ENCODE measurements around the gene ZFAND5. TPM values are rescaled to one million over a fixed set of nuclear protein-coding genes. Genes with fewer than 3 reads are reported as not detected.

The ZFAND5 gene
- polyA plus RNA-seq, 12 donors = 113 to 255 (median 168) TPM

GRCh38 chr9:72365525-72366256, 683 bp upstream of the ZFAND5 start:
- peak; percentile 87 for DNase-seq

DNA sequence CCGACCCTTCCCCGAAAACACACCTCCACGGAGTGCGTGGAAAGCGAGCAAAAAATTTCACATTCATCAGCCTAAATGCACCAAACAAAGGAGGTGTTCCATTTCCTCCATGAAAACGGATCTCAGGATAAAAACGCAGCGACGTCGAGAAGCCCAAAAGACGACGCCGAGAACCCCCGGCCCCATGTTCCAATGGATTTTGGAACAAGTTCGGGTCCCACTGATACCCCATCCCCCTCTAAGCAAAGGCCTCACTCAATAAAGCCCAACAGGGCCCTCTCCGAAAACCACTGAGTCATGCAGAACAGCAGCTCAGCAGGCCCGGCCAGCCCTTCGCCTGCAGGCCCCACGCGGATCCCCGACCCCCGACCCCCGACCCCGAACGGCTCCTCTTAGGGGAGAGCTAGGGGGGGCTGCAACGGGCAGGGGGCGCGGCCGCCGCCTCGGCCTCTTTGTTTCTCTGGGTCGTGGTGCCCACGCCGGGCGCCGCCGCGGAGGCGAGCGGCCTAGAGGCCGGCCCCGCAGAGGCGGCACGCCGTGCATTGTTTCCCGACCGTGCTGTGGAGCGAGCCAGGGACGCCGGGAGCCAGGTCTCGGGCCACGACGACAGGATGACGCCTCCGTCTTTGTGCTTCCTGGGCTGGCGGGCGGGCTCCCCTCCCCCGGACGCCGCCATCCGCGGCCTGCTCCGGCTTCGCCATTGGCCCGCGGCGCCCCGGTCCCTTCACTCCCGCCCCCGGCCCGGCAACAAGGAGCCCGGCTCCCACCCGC, 915 bp downstream of the ZFAND5 start:
- DNase-seq = peak; percentile 65

GRCh38 chr9:72363236-72363635, 1.8 kb downstream of the ZFAND5 start:
- no peak for DNase-seq

- peak; percentile 71 for DNase-seq
Observed at GRCh38 chr9:72362680-72363139, 2.3 kb downstream of the ZFAND5 start.

- no peak for DNase-seq
Observed at GRCh38 chr9:72362118-72362531, 2.9 kb downstream of the ZFAND5 start.

- DNase-seq = no peak
Observed at GRCh38 chr9:72361217-72361616, 3.8 kb downstream of the ZFAND5 start.

GRCh38 chr9:72360324-72360723, 4.7 kb downstream of the ZFAND5 start:
- no peak for DNase-seq

- DNase-seq = peak; percentile 76
Observed at GRCh38 chr9:72356041-72356582, 8.9 kb downstream of the ZFAND5 start.

DNA sequence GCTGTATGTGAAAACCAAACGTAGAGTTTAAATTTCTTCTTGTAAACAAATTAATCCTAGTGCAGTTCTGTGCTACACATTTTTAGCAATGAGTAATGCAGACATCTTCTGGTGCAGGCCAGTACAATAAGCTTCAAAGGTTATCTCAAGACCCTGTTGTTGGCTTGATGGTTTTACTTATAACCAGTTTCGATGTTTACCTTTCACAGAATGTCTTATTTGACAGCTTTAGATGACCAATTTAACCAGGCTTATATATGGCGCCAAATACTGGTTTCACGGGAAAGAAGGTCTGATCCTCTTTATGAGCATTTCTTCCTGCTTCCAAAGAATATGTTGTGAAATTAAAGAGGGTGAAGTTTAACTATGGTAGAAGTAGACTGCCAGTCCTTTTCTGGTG, 9.9 kb downstream of the ZFAND5 start:
- no peak for DNase-seq

DNA sequence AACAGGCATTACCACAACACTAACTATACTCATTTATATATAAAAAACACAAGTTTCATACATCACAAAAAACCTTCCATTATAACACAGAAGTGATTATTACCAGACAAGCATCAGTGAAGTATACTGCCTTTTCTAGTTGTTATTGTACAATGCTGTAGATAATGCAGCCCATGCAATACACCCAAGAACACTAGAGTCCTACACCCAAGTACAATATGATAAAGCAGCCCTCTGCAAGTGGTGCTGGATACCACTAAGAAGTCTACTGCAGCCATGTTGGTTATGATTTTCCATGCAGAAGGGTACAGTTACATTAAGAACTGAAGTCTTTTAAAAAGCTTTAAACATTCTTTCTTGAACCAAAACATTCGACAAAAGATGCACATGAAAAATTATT, 10.3 kb downstream of the ZFAND5 start:
- no peak for DNase-seq

DNA sequence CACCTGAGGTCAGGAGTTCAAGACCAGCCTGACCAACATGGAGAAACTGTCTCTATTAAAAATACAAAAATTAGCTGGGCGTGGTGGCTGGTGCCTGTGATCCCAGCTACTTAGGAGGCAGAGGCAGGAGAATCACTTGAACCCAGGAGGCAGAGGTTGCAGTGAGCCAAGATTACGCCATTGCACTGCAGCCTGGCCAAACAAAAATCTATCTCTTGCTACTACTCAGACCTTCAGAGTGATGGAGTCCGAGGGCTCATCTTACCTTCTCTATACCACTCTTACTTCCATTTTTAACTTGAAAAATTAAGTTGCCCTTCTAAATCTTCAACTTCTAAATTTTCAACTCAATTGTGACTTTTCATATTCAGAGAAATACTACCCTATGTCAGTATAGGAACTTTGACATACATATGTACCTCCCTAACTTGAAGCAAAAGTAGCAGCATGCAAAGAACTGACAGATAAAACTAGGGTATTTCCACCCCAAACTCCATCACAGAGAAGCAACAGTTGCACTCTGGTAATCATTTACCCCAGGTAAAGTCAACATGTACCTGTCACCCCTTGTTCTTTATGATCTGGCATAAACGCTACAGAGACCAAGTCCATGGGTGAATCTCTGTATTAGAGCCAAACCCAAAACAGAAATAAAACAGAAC, 11.4 kb downstream of the ZFAND5 start:
- no peak for DNase-seq

DNA sequence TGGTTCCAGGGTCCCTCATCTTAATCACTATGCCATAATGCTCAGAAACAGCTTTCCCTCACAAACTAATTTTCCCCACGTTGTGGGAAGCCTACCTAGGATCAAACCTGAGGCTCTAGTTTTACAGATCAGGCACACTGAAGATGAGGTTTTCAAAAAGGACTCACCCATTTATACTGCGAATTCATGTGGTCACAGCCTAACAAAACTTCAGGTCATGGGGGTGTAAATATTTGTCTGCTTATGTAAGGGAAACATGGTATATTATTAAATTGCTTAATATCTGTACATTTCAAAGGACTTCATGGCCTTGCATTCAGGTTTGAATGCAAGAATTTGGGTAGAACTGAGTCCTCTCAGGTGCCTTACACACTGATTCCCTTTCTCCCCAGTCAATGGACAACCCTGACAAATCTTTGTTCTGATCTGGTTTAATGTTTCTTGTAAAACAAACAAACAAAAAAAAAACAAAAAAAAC, 12.1 kb downstream of the ZFAND5 start:
- no peak for DNase-seq

GRCh38 chr9:72351538-72352453, 13.2 kb downstream of the ZFAND5 start:
- no peak for DNase-seq

GRCh38 chr9:72349911-72350310, 15.1 kb downstream of the ZFAND5 start:
- DNase-seq = no peak

GRCh38 chr9:72349240-72349639, 15.8 kb downstream of the ZFAND5 start:
- no peak for DNase-seq

DNA sequence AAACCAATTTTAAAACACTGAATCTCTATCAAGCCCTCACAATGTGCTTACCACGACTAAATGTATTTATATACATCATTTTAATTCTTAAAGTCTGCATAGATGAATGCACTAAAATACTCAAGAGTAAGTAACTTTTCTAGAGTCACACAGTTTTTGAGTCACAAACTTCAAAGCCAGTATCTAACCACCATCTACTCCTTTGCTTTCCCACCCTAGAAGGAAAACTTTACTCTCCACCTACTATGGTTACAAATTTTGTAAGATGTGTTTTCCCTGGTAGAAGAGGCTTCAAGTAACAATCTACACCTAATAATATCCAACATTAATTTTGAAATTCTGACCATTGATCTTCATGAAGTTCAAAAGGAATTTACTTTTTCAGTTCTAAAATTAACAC, 18.7 kb downstream of the ZFAND5 start:
- no peak for DNase-seq

GRCh38 chr9:72338631-72339030, 26.4 kb downstream of the ZFAND5 start:
- DNase-seq = no peak

DNA sequence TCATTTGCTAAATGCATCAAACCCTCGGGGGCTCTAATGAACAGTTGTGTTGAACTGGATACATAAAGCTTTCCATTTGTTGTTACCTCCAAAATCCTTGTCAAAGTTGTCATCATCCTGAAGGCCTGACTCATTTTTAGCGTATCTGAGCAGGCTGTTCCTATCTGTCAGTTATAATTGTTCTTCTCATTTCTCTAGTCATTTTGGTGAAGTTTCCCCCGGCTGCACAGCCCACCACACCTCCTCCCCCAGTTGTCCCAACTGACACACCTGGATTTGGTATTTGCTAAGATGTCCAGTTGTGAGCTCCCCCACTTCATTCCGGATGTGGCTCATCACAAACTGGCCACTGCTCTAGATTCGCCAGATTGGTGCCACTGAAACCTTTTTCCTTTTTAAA, 27.7 kb downstream of the ZFAND5 start:
- no peak for DNase-seq

DNA sequence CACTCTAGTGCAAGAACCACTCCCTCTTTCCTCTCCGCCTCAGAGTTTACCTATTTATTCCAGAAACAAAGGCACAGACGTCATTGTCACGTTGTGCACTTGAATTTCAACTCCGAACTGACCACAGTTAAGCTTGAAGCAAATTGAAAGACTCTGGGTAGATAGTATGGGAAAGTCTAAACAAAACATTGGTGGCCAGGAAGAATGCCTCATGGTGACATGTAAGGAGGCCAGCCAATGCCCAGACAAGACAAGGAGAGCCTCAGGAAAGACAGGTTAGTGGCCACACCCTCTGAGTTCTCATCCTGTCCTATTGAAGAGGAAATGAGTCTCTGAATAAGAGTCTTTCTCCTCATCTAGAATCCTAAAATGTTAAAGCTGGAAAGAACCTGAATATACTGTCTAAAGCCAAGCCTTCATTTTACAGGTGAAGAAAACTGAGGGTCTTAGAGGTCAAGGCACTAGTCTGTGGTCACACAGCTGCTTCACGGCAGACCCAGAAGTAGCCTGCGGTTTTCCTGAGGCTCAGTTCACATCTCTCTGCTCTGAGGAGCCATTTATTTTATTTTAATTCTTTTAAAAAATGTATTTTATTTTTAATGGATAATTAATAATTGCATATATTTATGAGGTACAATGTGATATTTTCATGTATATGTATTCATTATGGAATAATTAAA, 30.2 kb downstream of the ZFAND5 start:
- no peak for DNase-seq

GRCh38 chr9:72333709-72334108, 31.3 kb downstream of the ZFAND5 start:
- DNase-seq = no peak

DNA sequence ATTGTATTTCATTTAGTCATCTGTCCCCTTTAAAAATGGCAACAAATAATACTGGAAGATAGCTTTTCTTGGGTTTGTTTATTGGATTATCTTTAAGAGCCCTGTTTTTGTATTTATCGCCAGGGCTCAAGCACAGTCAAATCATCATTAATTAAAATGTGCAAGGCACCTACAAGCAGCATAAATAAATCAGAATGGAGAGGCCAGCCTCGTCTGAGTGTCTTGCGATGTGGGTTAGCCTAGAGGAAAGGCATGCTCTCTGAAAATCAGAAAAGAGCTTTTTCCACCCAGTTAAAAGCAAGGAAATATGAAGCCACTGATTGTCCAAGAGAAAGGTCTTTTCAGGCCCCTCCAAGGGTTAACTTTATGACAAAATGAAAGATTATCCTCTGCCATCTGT, 31.8 kb downstream of the ZFAND5 start:
- DNase-seq = no peak
